ENCODE data around the gene PRR36. TPM values are rescaled to one million over a fixed set of nuclear protein-coding genes. Genes with fewer than 3 reads are reported as not detected.
A peak's percentile ranks its signal among the peaks of the same experiment; 100 is the strongest.

Gene PRR36
- total RNA-seq: 20.9 and 21.8 TPM in 2 replicates
- long read RNA-seq: 0 reads

DNA sequence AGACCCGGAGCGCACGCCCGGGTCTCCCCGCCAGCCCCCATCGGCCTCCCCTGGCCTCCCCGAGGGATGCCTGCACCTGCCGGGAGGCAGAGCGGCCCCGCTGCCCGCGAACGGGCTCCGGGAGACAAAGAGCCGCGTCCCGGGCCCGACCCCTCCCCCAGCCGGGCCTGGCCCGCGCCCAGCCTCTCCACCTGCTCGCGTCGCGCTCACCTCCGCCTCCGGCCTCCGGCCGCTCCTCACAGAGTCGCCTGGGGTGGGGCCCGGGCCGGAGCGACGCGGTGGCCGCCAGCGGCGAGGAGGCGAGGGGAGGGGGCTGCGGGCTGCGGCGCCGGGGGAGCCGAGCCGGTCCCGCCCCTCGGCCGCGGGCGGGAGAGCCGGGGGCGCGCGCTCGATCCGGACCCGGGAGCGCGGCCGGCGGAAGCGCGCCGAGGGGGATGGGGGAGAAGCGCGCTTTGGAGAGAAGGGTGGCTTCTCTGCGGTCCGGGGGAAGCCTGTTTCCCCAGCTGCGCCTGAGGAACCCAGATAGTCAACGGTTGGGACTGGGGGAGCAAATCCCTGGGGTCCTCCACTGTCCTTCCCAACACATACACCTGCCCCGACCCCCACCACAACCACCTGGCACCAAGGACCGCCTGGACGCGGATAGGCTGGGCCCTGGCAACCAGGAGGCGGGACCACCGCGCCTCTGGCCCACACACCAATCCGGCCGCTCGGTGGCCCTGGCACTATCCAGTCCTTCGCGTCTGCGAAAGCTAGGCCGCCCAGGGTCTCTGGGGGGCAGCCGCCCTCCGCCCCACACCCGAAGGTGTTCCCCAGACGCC, at the start of gene PRR36:
Gene PRR36 (minus strand): TSS at position 315 of the 821 bp plus-strand sequence. CDS start 701 bp downstream, outside the sequence.
- peak within 1 kb of the TSS; percentile 96 for H3K27ac Mint-ChIP-seq (ENCODE audit: unreplicated experiment)
- no peaks in the 10 kb centered on the region for H3K36me3 Mint-ChIP-seq (ENCODE audit: low read depth)
- peak within 1 kb of the TSS; percentile 90 for H3K4me3 Mint-ChIP-seq
- peaks cover 3% of the 10 kb centered on the region for H3K9me3 Mint-ChIP-seq
- DNase-seq (ENCODE audit: low read depth, low spot score): peak; percentile 68
- H3K27me3 Mint-ChIP-seq (ENCODE audit: low read depth): peaks cover 21% of the 10 kb centered on the region
- TF ChIP-seq CTCF (conservative IDR thresholded peaks at IDR 0.05): no peak
- peaks cover 19% of the 10 kb centered on the region for H3K4me1 Mint-ChIP-seq

- no peak for TF ChIP-seq CTCF (conservative IDR thresholded peaks at IDR 0.05)
- peaks cover 27% of the 10 kb centered on the region for H3K4me1 Mint-ChIP-seq
- H3K27me3 Mint-ChIP-seq (ENCODE audit: low read depth): peaks cover 24% of the 10 kb centered on the region
- no peak for DNase-seq (ENCODE audit: low read depth, low spot score)
- H3K9me3 Mint-ChIP-seq: no peaks in the 10 kb centered on the region
- no peak overlapping the region for H3K27ac Mint-ChIP-seq (ENCODE audit: unreplicated experiment)
- H3K4me3 Mint-ChIP-seq: peak overlapping the region; percentile 91
- no peaks in the 10 kb centered on the region for H3K36me3 Mint-ChIP-seq (ENCODE audit: low read depth)
Observed at GRCh38 chr19:7923295-7924191, 49.4 kb upstream of the PRR36 start.

DNA sequence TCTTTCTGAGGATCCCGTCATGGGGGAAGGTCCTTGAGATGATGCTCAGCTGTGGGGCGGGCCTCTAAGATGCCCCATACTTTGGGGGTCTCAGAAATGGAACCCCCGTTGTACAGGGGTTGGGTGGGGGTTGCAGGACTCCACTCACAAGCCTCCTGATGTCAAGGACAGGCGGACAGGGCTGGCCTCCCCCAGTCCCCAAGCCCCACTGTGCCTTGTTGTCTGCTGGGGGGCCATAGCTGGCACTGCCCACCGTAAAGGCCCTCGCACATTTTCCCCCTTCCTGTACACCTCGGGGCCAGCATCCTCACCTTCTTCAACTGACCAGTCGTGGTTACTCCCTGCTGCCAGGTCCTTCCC, 48.6 kb upstream of the PRR36 start:
- H3K4me1 Mint-ChIP-seq: peaks cover 22% of the 10 kb centered on the region
- H3K36me3 Mint-ChIP-seq (ENCODE audit: low read depth): no peaks in the 10 kb centered on the region
- no peak overlapping the region for H3K27ac Mint-ChIP-seq (ENCODE audit: unreplicated experiment)
- DNase-seq (ENCODE audit: low read depth, low spot score): no peak
- H3K9me3 Mint-ChIP-seq: no peaks in the 10 kb centered on the region
- H3K27me3 Mint-ChIP-seq (ENCODE audit: low read depth): peaks cover 29% of the 10 kb centered on the region
- TF ChIP-seq CTCF (conservative IDR thresholded peaks at IDR 0.05): no peak
- peak overlapping the region; percentile 70 for H3K4me3 Mint-ChIP-seq

GRCh38 chr19:7921967-7922835, 48.0 kb upstream of the PRR36 start:
- Mint-ChIP-seq H3K27ac (ENCODE audit: unreplicated experiment) (no peak overlapping the region), H3K9me3 (no peaks in the 10 kb centered on the region), H3K27me3 (ENCODE audit: low read depth) (peaks cover 33% of the 10 kb centered on the region), H3K4me1 (peaks cover 22% of the 10 kb centered on the region), H3K4me3 (peak overlapping the region; percentile 89), H3K36me3 (ENCODE audit: low read depth) (no peaks in the 10 kb centered on the region)
- no peak for DNase-seq (ENCODE audit: low read depth, low spot score)
- TF ChIP-seq CTCF (conservative IDR thresholded peaks at IDR 0.05): no peak

All from neural crest cell (in vitro differentiated cells).